WTC11 (cell line): ENCODE data around the gene ZBTB6. TPM values are rescaled to one million over a fixed set of nuclear protein-coding genes. Genes with fewer than 3 reads are reported as not detected.
"Not testable (repeated sequence)": the region's sequence is repeated elsewhere in the genome, so short reads cannot be mapped to it uniquely, and the experiment has no call there.

Experiments
- ATAC-seq: fragments of 200-7000 bp; cut with Tn5 transposase; 2 replicates; pipeline ENCODE4 v1.10.0; 2021; ENCODE audit warnings: mild to moderate bottlenecking, moderate library complexity
- CTCF ChIA-PET: fragments of 300-600 bp; sonication (Branson Sonifier 250); formaldehyde crosslinking; loops from one replicate; lab custom pipeline; 2021; ENCODE audit warnings: antibody characterized with exemption; lab: Charles Lee
- POLR2A ChIA-PET: fragments of 350-600 bp; sonication (Branson Sonifier 250); formaldehyde crosslinking; loops from one replicate; lab custom pipeline; 2021; ENCODE audit warnings: antibody characterized with exemption; lab: Charles Lee
- DNase-seq: peaks from one replicate; pipeline ENCODE4 v3.0.0; 2021; ENCODE audit warnings: low spot score
- H3K27ac Mint-ChIP-seq: 2 replicates; pipeline ENCODE4 v1.8.0; 2021; ENCODE audit warnings: mixed read lengths
- H3K27me3 Mint-ChIP-seq: 2 replicates; pipeline ENCODE4 v1.8.0; 2021; ENCODE audit warnings: low read depth, mild to moderate bottlenecking, moderate library complexity, mixed read lengths
- H3K36me3 Mint-ChIP-seq: 2 replicates; pipeline ENCODE4 v1.8.0; 2021; ENCODE audit warnings: mixed read lengths
- H3K4me1 Mint-ChIP-seq: 2 replicates; pipeline ENCODE4 v1.8.0; 2022; ENCODE audit warnings: mixed read lengths
- H3K4me3 Mint-ChIP-seq: 2 replicates; pipeline ENCODE4 v1.8.0; 2021; ENCODE audit warnings: mild to moderate bottlenecking, moderate library complexity, mixed read lengths
- H3K9me3 Mint-ChIP-seq: 2 replicates; pipeline ENCODE4 v1.8.0; 2021; ENCODE audit warnings: mixed read lengths
- ATF2 ChIP-seq: sonication (generic); formaldehyde crosslinking; IDR thresholded peaks from 2 replicates; pipeline ENCODE4 v1.8.1; 2022; ENCODE audit warnings: low read depth, missing genetic modification reagents, borderline replicate concordance
- CREM ChIP-seq: sonication (generic); formaldehyde crosslinking; IDR thresholded peaks from 2 replicates; pipeline ENCODE4 v1.8.1; 2022; ENCODE audit warnings: mild to moderate bottlenecking, missing genetic modification reagents, moderate library complexity
- E2F4 ChIP-seq: sonication (generic); formaldehyde crosslinking; IDR thresholded peaks from 2 replicates; pipeline ENCODE4 v1.8.1; 2022; ENCODE audit warnings: low read depth, mild to moderate bottlenecking, moderate library complexity, missing genetic modification reagents, borderline replicate concordance
- NR2C2 ChIP-seq: sonication (generic); formaldehyde crosslinking; IDR thresholded peaks from 2 replicates; pipeline ENCODE4 v1.8.0; 2022; ENCODE audit warnings: mild to moderate bottlenecking, missing genetic modification reagents
- PRDM15 ChIP-seq: sonication (generic); formaldehyde crosslinking; IDR thresholded peaks from 2 replicates; pipeline ENCODE4 v1.8.0; 2022; ENCODE audit warnings: missing genetic modification reagents
- TCF7 ChIP-seq: sonication (generic); formaldehyde crosslinking; IDR thresholded peaks from 2 replicates; pipeline ENCODE4 v1.8.0; 2022; ENCODE audit warnings: mild to moderate bottlenecking, low read depth, missing genetic modification reagents, moderate library complexity
- TEAD4 ChIP-seq: sonication (generic); formaldehyde crosslinking; IDR thresholded peaks from 2 replicates; pipeline ENCODE4 v1.8.0; 2022; ENCODE audit warnings: mild to moderate bottlenecking, missing genetic modification reagents
- ZNF281 ChIP-seq: sonication (generic); formaldehyde crosslinking; IDR thresholded peaks from 2 replicates; pipeline ENCODE4 v1.8.0; 2023; ENCODE audit warnings: mild to moderate bottlenecking, missing genetic modification reagents
- ZNF317 ChIP-seq: sonication (generic); formaldehyde crosslinking; IDR thresholded peaks from 2 replicates; pipeline ENCODE4 v1.8.1; 2023; ENCODE audit warnings: low read depth, mild to moderate bottlenecking, moderate library complexity, missing genetic modification reagents, borderline replicate concordance
- ZSCAN18 ChIP-seq: fragments of 250-450 bp; sonication (Bioruptor Pico); IDR thresholded peaks from 2 replicates; pipeline ENCODE4 v2.1.2; 2022; ENCODE audit warnings: mild to moderate bottlenecking, moderate library complexity
- total RNA-seq: library from RNA; stranded (reverse); gene quantifications from 3 replicates; pipeline ENCODE4 v1.2.3, GENCODE V29; 2021
- TF ChIP-seq, protein P1 (sequence below): fragments of 250-450 bp; sonication (Bioruptor Pico); IDR thresholded peaks from 2 replicates; pipeline ENCODE4 v1.8.0; 2021; ENCODE audit warnings: mild to moderate bottlenecking

ZBTB6 gene
- total RNA-seq, 1 experiment from 2014 or later, result 9.0 TPM

DNA sequence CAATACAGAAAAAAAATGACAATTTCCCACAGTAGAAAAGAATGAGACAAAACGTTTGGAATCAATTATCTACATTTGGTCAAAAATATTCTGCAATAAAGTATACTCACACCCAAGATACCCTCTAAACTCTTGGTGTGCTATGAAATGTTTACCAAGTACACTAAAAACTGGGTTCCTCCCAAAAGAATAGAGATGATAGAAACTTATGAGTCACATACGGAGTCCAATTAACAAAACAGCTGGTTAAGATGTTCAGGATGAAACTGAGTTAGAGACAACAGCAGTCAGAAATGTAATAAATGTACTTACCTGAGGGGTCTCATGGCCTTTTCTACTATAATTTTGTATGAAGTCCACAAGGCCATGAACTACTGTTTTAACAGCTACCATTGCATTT, 33.7 kb downstream of the ZBTB6 start (continued):
- no peak for TF ChIP-seq PRDM15
- no peak for TF ChIP-seq E2F4 (CRISPR knock-in tag)
- no peak for TF ChIP-seq ZNF281
- TF ChIP-seq CREM (CRISPR knock-in tag), result no peak

GRCh38 chr9:122875523-122875922, 37.6 kb downstream of the ZBTB6 start:
- no peak for DNase-seq
- H3K9me3 Mint-ChIP-seq, result no peaks in the 10 kb centered on the region
- TF ChIP-seq E2F4 (CRISPR knock-in tag) (no peak), NR2C2 (CRISPR knock-in tag) (no peak), ATF2 (CRISPR knock-in tag) (no peak), TCF7 (CRISPR knock-in tag) (no peak), ZNF281 (no peak), ZSCAN18 (no peak), TEAD4 (CRISPR knock-in tag) (no peak), ZNF317 (no peak)
- TF ChIP-seq, protein P1, sequence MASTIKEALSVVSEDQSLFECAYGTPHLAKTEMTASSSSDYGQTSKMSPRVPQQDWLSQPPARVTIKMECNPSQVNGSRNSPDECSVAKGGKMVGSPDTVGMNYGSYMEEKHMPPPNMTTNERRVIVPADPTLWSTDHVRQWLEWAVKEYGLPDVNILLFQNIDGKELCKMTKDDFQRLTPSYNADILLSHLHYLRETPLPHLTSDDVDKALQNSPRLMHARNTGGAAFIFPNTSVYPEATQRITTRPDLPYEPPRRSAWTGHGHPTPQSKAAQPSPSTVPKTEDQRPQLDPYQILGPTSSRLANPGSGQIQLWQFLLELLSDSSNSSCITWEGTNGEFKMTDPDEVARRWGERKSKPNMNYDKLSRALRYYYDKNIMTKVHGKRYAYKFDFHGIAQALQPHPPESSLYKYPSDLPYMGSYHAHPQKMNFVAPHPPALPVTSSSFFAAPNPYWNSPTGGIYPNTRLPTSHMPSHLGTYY, result no peak
- no peak overlapping the region for H3K4me3 Mint-ChIP-seq
- peaks cover 72% of the 10 kb centered on the region for H3K36me3 Mint-ChIP-seq
- H3K27me3 Mint-ChIP-seq, result no peaks in the 10 kb centered on the region
- CTCF ChIA-PET, result no interaction called here
- POLR2A ChIA-PET, result no interaction called here
- H3K27ac Mint-ChIP-seq, result no peak overlapping the region
- no peaks in the 10 kb centered on the region for H3K4me1 Mint-ChIP-seq
- ATAC-seq, result no peak

- H3K27me3 Mint-ChIP-seq, H3K4me3 Mint-ChIP-seq, H3K9me3 Mint-ChIP-seq, H3K27ac Mint-ChIP-seq, DNase-seq, H3K4me1 Mint-ChIP-seq, ATAC-seq, POLR2A ChIA-PET, CTCF ChIA-PET: not testable (repeated sequence)
- H3K36me3 Mint-ChIP-seq, result peaks cover 58% of the 10 kb centered on the region
Observed at GRCh38 chr9:122867276-122867675, 45.8 kb downstream of the ZBTB6 start.
